Hepatocyte (in vitro differentiated cells): ENCODE measurements around the gene CEMIP2. TPM values are rescaled to one million over a fixed set of nuclear protein-coding genes. Genes with fewer than 3 reads are reported as not detected.
A peak's percentile ranks its signal among the peaks of the same experiment; 100 is the strongest.

Experiments used
- DNase-seq: peaks from one replicate; pipeline ENCODE4 v3.0.0-alpha.2; 2016; ENCODE audit warnings: low spot score
- H2AFZ ChIP-seq: fragments of 200-600 bp; sonication (generic); 2 replicates; pipeline ENCODE4 v1.6.0; 2016; ENCODE audit warnings: antibody characterized with exemption, mild to moderate bottlenecking
- H3K27ac ChIP-seq: fragments of 200-600 bp; sonication (generic); 2 replicates; pipeline ENCODE4 v1.5.1; 2016; ENCODE audit warnings: mild to moderate bottlenecking
- H3K27me3 ChIP-seq: fragments of 200-600 bp; sonication (generic); 2 replicates; pipeline ENCODE4 v1.6.1; 2016
- H3K36me3 ChIP-seq: fragments of 200-600 bp; sonication (generic); replicated peaks from 2 replicates; pipeline ENCODE4 v1.5.1; 2016; ENCODE audit warnings: low read depth; ENCODE audit not compliant: insufficient read depth
- H3K4me1 ChIP-seq: fragments of 200-600 bp; sonication (generic); 2 replicates; pipeline ENCODE4 v1.5.1; 2016; ENCODE audit warnings: mild to moderate bottlenecking, moderate library complexity; ENCODE audit not compliant: insufficient read depth
- H3K4me2 ChIP-seq: fragments of 200-600 bp; sonication (generic); 2 replicates; pipeline ENCODE4 v1.6.0; 2016
- H3K4me3 ChIP-seq: fragments of 200-600 bp; sonication (generic); 2 replicates; pipeline ENCODE4 v1.5.1; 2016; ENCODE audit warnings: mild to moderate bottlenecking
- H3K79me2 ChIP-seq: fragments of 200-600 bp; sonication (generic); 2 replicates; pipeline ENCODE4 v1.6.0; 2017; ENCODE audit warnings: mild to moderate bottlenecking
- H3K9me2 ChIP-seq: fragments of 200-600 bp; sonication (generic); replicated peaks from 2 replicates; pipeline ENCODE4 v1.6.0; 2017; ENCODE audit warnings: mild to moderate bottlenecking; ENCODE audit not compliant: insufficient read depth
- H3K9me3 ChIP-seq: fragments of 200-600 bp; sonication (generic); 2 replicates; pipeline ENCODE4 v1.5.1; 2016; ENCODE audit warnings: low read depth, mild to moderate bottlenecking
- H4K20me1 ChIP-seq: fragments of 200-600 bp; sonication (generic); 2 replicates; pipeline ENCODE4 v1.6.0; 2016; ENCODE audit warnings: mild to moderate bottlenecking; ENCODE audit not compliant: insufficient read depth, poor library complexity, severe bottlenecking
- CTCF ChIP-seq: fragments of 200-600 bp; sonication (generic); IDR thresholded peaks from 2 replicates; pipeline ENCODE4 v1.5.1; 2016; ENCODE audit warnings: antibody characterized with exemption, mild to moderate bottlenecking; ENCODE audit not compliant: poor library complexity
- EZH2 ChIP-seq: fragments of 200-600 bp; sonication (generic); IDR thresholded peaks from 2 replicates; pipeline ENCODE4 v1.6.1; 2016; ENCODE audit warnings: antibody characterized with exemption, mild to moderate bottlenecking, borderline replicate concordance
- EZH2phosphoT487 ChIP-seq: fragments of 200-600 bp; sonication (generic); IDR thresholded peaks from one replicate; pipeline ENCODE4 v1.6.1; 2018; ENCODE audit warnings: antibody characterized with exemption, mild to moderate bottlenecking, low read depth, moderate library complexity; ENCODE audit not compliant: unreplicated experiment, severe bottlenecking
- WGBS: methylation state at CpG from one replicate; pipeline ENCODE4 v1.1.6; 2016; ENCODE audit warnings: low lambda C conversion rate; ENCODE audit errors: missing lambda C conversion rate; 5-methylcytosine and 5-hydroxymethylcytosine counted together
- polyA plus RNA-seq: library from polyadenylated mRNA; unstranded; fragments of >200 nt; fragmentation: Nextera tagmentation; extraction: Ambion mirVana; gene quantifications from 2 replicates; pipeline ENCODE4 v1.2.1, GENCODE V29; 2016
- total RNA-seq: library from RNA; depleted of rRNA; stranded (reverse); fragments of >200 nt; gene quantifications from 2 replicates; pipeline ENCODE4 v1.2.3, GENCODE V29; 2014

The CEMIP2 gene
- total and polyA plus RNA-seq, 2 experiments from 2014 or later: 45.2 to 94.2 TPM

- DNase-seq: no peak
- H3K36me3 ChIP-seq: no peaks in the 10 kb centered on the region
- no peaks in the 10 kb centered on the region for H3K9me2 ChIP-seq
- H3K4me3 ChIP-seq: no peak overlapping the region
- 93% methylated on average over 16 of the region's 16 CpGs for WGBS
- no peak overlapping the region for H3K27ac ChIP-seq
- H3K9me3 ChIP-seq: no peaks in the 10 kb centered on the region
- peaks cover 28% of the 10 kb centered on the region for H3K4me1 ChIP-seq
- TF ChIP-seq CTCF (no peak), EZH2 (no peak), EZH2phosphoT487 (no peak)
- no peaks in the 10 kb centered on the region for H3K27me3 ChIP-seq
- H3K79me2 ChIP-seq: peaks cover 80% of the 10 kb centered on the region
- no peak overlapping the region for H2AFZ ChIP-seq
- H4K20me1 ChIP-seq: no peaks in the 10 kb centered on the region
- no peak overlapping the region for H3K4me2 ChIP-seq
These were observed 23.4 kb downstream of the CEMIP2 start for GRCh38 chr9:71744754-71745521.

GRCh38 chr9:71743882-71744281 lies 24.4 kb downstream of the CEMIP2 start:
- Histone ChIP-seq H3K9me3 (no peaks in the 10 kb centered on the region), H3K27ac (peak overlapping the region; percentile 74), H3K9me2 (no peaks in the 10 kb centered on the region), H3K79me2 (peaks cover 80% of the 10 kb centered on the region), H3K4me1 (peaks cover 34% of the 10 kb centered on the region), H3K4me3 (no peak overlapping the region), H3K4me2 (no peak overlapping the region), H4K20me1 (no peaks in the 10 kb centered on the region), H3K36me3 (no peaks in the 10 kb centered on the region), H3K27me3 (no peaks in the 10 kb centered on the region), H2AFZ (no peak overlapping the region)
- TF ChIP-seq CTCF (no peak), EZH2phosphoT487 (no peak), EZH2 (no peak)
- DNase-seq: no peak
- 98% methylated on average over 5 of the region's 5 CpGs for WGBS

GRCh38 chr9:71743217-71743705 lies 25.1 kb downstream of the CEMIP2 start:
- H3K9me3 ChIP-seq: no peaks in the 10 kb centered on the region
- H3K36me3 ChIP-seq: no peaks in the 10 kb centered on the region
- H3K79me2 ChIP-seq: peaks cover 79% of the 10 kb centered on the region
- no peak overlapping the region for H2AFZ ChIP-seq
- no peak for TF ChIP-seq EZH2
- no peak for TF ChIP-seq CTCF
- TF ChIP-seq EZH2phosphoT487: no peak
- no peaks in the 10 kb centered on the region for H4K20me1 ChIP-seq
- DNase-seq: no peak
- H3K4me3 ChIP-seq: no peak overlapping the region
- H3K9me2 ChIP-seq: no peaks in the 10 kb centered on the region
- 71% methylated on average over 5 of the region's 5 CpGs for WGBS
- H3K4me2 ChIP-seq: peak overlapping the region; percentile 57
- H3K27ac ChIP-seq: peak overlapping the region; percentile 74
- peaks cover 34% of the 10 kb centered on the region for H3K4me1 ChIP-seq
- H3K27me3 ChIP-seq: no peaks in the 10 kb centered on the region
